ENCODE measurements around the gene OSBPL10. TPM values are rescaled to one million over a fixed set of nuclear protein-coding genes. Genes with fewer than 3 reads are reported as not detected.

The OSBPL10 gene
- total RNA-seq, 1 donor from 2014 or later = 20.1 TPM

- no peak overlapping the region for H3K4me3 ChIP-seq (ENCODE audit: low read depth, low read length)
- no peak for TF ChIP-seq CTCF (IDR thresholded peaks at IDR 0.05; ENCODE audit: insufficient read depth, low read length, poor library complexity, severe bottlenecking)
- H3K36me3 ChIP-seq (ENCODE audit: control insufficient read depth, insufficient read depth, low read length) = no peaks in the 10 kb centered on the region
Measured at GRCh38 chr3:31920310-31920709, 60.8 kb downstream of the OSBPL10 start.

GRCh38 chr3:31919528-31919927 lies 61.5 kb downstream of the OSBPL10 start:
- DNase-seq (ENCODE audit: low read depth) = no peak
- Histone ChIP-seq H3K4me3 (ENCODE audit: low read depth, low read length) (no peak overlapping the region), H3K36me3 (ENCODE audit: control insufficient read depth, insufficient read depth, low read length) (no peaks in the 10 kb centered on the region), H3K27me3 (ENCODE audit: control insufficient read depth, insufficient read depth, low read length) (no peaks in the 10 kb centered on the region)
- TF ChIP-seq CTCF (IDR thresholded peaks at IDR 0.05; ENCODE audit: insufficient read depth, low read length, poor library complexity, severe bottlenecking) = no peak

More at GRCh38 chr3:31920310-31920709, 60.8 kb downstream of the OSBPL10 start:
- H3K27me3 ChIP-seq (ENCODE audit: control insufficient read depth, insufficient read depth, low read length) = no peaks in the 10 kb centered on the region
- DNase-seq (ENCODE audit: low read depth) = no peak

- Histone ChIP-seq H3K36me3 (ENCODE audit: control insufficient read depth, insufficient read depth, low read length) (no peaks in the 10 kb centered on the region), H3K27me3 (ENCODE audit: control insufficient read depth, insufficient read depth, low read length) (no peaks in the 10 kb centered on the region), H3K4me3 (ENCODE audit: low read depth, low read length) (no peak overlapping the region)
- TF ChIP-seq CTCF (IDR thresholded peaks at IDR 0.05; ENCODE audit: insufficient read depth, low read length, poor library complexity, severe bottlenecking) = no peak
- DNase-seq (ENCODE audit: low read depth) = no peak
Measured at GRCh38 chr3:31918179-31919150, 62.6 kb downstream of the OSBPL10 start.

- Histone ChIP-seq H3K4me3 (ENCODE audit: low read depth, low read length) (no peak overlapping the region), H3K27me3 (ENCODE audit: control insufficient read depth, insufficient read depth, low read length) (no peaks in the 10 kb centered on the region)
- TF ChIP-seq CTCF (IDR thresholded peaks at IDR 0.05; ENCODE audit: insufficient read depth, low read length, poor library complexity, severe bottlenecking) = no peak
Measured at GRCh38 chr3:31917303-31918005, 63.6 kb downstream of the OSBPL10 start.

GRCh38 chr3:31911643-31912042 lies 69.4 kb downstream of the OSBPL10 start:
- Histone ChIP-seq H3K27me3 (ENCODE audit: control insufficient read depth, insufficient read depth, low read length) (no peaks in the 10 kb centered on the region), H3K4me3 (ENCODE audit: low read depth, low read length) (no peak overlapping the region), H3K36me3 (ENCODE audit: control insufficient read depth, insufficient read depth, low read length) (no peaks in the 10 kb centered on the region)
- DNase-seq (ENCODE audit: low read depth) = no peak
- no peak for TF ChIP-seq CTCF (IDR thresholded peaks at IDR 0.05; ENCODE audit: insufficient read depth, low read length, poor library complexity, severe bottlenecking)

More at GRCh38 chr3:31917303-31918005, 63.6 kb downstream of the OSBPL10 start:
- no peaks in the 10 kb centered on the region for H3K36me3 ChIP-seq (ENCODE audit: control insufficient read depth, insufficient read depth, low read length)
- DNase-seq (ENCODE audit: low read depth) = no peak

Measured in kidney epithelial cell (primary cell).